ENCODE data around the gene COL11A2.
"Not testable (repeated sequence)": the region's sequence is repeated elsewhere in the genome, so short reads cannot be mapped to it uniquely, and the experiment has no call there.

DNA sequence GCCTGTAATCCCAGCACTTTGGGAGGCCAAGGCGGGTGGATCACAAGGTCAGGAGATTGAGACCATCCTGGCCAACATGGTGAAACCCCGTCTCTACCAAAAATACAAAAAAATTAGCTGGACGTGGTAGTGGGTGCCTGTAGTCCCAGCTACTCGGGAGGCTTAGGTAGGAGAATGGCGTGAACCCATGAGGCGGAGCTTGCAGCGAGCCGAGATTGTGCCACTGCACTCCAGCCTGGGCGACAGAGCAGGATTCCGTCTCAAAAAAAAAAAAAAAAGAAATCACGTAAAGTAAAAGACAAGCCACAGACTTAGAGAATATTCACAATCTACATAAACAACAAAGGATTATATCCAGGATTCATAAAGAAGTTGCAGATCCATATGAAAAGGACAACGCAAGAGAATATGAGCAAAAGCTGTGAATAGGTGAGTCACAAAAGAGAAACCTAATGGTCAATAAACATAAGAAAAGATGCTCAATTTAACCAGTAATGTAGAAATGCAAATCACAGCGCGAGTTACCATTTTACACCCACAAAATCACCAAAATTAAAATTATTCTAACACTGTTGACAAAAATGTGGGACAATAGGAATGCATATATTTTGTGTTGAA, 34.3 kb upstream of the COL11A2 start:
- not testable (repeated sequence) for TF ChIP-seq FOXP2 (optimal IDR thresholded peaks at IDR 0.05; ENCODE audit: control extremely low read depth, extremely low read length, insufficient read depth); EZH2 (IDR thresholded peaks at IDR 0.05); POLR2AphosphoS5 (IDR thresholded peaks at IDR 0.05; ENCODE audit: borderline replicate concordance, low read depth, low read length)

Measured in SK-N-MC (cell line).